Mammary epithelial cell (primary cell): ENCODE data around the gene HSD17B12.

Experiments
- CTCF ChIP-seq, 2 donors: IDR thresholded peaks in 1 of 2; conservative IDR thresholded peaks in 1 of 2; 2 replicates each; pipeline ENCODE4 v1.5.1; 2011 to 2012; ENCODE audit warnings: inconsistent platforms in 2 of 2, low read length in 2 of 2, mild to moderate bottlenecking in 2 of 2, control low read depth in 1 of 2, low read depth in 1 of 2; ENCODE audit not compliant: insufficient read depth in 1 of 2; ENCODE audit errors: extremely low read depth in 1 of 2
- EZH2 ChIP-seq: IDR thresholded peaks from 2 replicates; pipeline ENCODE4 v1.6.1; 2012; ENCODE audit warnings: low read length, inconsistent platforms, borderline replicate concordance

- no peak for TF ChIP-seq CTCF (conservative IDR thresholded peaks at IDR 0.05 in 1 of 2, IDR thresholded peaks at IDR 0.05 in 1 of 2; ENCODE audit: extremely low read depth in 1 of 2, insufficient read depth in 1 of 2, low read depth in 1 of 2, low read length in 2 of 2)
- TF ChIP-seq EZH2: no peak
Observed at GRCh38 chr11:43797866-43798265, 117.3 kb downstream of the HSD17B12 start.
